SH-SY5Y (cell line): ENCODE data around the gene EID1.

Source experiments
- GATA2 ChIP-seq: IDR thresholded peaks from 2 replicates; pipeline ENCODE4 v1.6.1; 2011; ENCODE audit warnings: mild to moderate bottlenecking, low read depth, low read length
- GATA3 ChIP-seq: IDR thresholded peaks from 2 replicates; pipeline ENCODE4 v1.6.1; 2011; ENCODE audit warnings: low read depth, mild to moderate bottlenecking, low read length, moderate library complexity

The EID1 gene

GRCh38 chr15:48861813-48862431, 16.0 kb upstream of the EID1 start:
- TF ChIP-seq GATA2 (no peak), GATA3 (no peak)

GRCh38 chr15:48862705-48863104, 15.2 kb upstream of the EID1 start:
- no peak for TF ChIP-seq GATA2
- TF ChIP-seq GATA3: no peak

- TF ChIP-seq GATA2 (no peak), GATA3 (no peak)
Observed at GRCh38 chr15:48865370-48866079, 12.4 kb upstream of the EID1 start.

- no peak for TF ChIP-seq GATA3
- TF ChIP-seq GATA2: no peak
Observed at GRCh38 chr15:48866141-48866563, 11.8 kb upstream of the EID1 start.

- TF ChIP-seq GATA2 (no peak), GATA3 (no peak)
Observed at GRCh38 chr15:48868023-48868422, 9.9 kb upstream of the EID1 start.

GRCh38 chr15:48868536-48868935, 9.4 kb upstream of the EID1 start:
- TF ChIP-seq GATA2 (no peak), GATA3 (no peak)

- no peak for TF ChIP-seq GATA3
- TF ChIP-seq GATA2: no peak
Observed at GRCh38 chr15:48869966-48870365, 8.0 kb upstream of the EID1 start.

GRCh38 chr15:48871542-48871941, 6.4 kb upstream of the EID1 start:
- no peak for TF ChIP-seq GATA2
- no peak for TF ChIP-seq GATA3

GRCh38 chr15:48872632-48873031, 5.3 kb upstream of the EID1 start:
- TF ChIP-seq GATA3 (no peak), GATA2 (no peak)

- TF ChIP-seq GATA2 (no peak), GATA3 (no peak)
Observed at GRCh38 chr15:48875241-48875960, 2.5 kb upstream of the EID1 start.

GRCh38 chr15:48876057-48876456, 1.9 kb upstream of the EID1 start:
- TF ChIP-seq GATA3 (no peak), GATA2 (no peak)

GRCh38 chr15:48880070-48880634, 2.2 kb downstream of the EID1 start:
- TF ChIP-seq GATA3: no peak; the same call in 1 of the 2 replicates

GRCh38 chr15:48883699-48884098, 5.8 kb downstream of the EID1 start:
- TF ChIP-seq GATA2 (no peak), GATA3 (no peak)

- TF ChIP-seq GATA2 (no peak), GATA3 (no peak)
Observed at GRCh38 chr15:48887144-48887543, 9.2 kb downstream of the EID1 start.
